Measurements from ENCODE around the gene MOCS3. TPM values are rescaled to one million over a fixed set of nuclear protein-coding genes. Genes with fewer than 3 reads are reported as not detected.
"Not testable (repeated sequence)": the region's sequence is repeated elsewhere in the genome, so short reads cannot be mapped to it uniquely, and the experiment has no call there.

The MOCS3 gene
- total RNA-seq, 2 donors from 2014 or later: 6.6 to 7.9 TPM

DNA sequence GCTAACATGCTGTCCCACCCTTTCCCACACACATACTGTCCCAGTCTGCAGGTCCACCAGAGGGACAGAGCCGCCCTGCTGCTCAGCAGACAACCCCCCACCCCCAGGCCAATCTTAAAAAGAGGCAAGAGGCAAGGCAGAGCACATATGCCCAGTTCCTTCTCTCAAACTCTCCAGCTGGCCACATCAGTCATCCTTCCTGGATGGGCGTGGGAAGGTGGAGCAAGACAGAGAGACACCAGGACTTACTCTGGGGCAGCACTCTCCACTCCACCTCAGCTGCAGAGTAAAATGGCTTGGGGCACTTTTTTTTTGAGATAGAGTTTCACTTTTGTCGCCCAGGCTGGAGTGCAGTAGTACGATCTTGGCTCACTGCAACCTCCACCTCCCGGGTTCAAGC, 10.8 kb downstream of the MOCS3 start:
- 88% methylated on average over 5 of the region's 5 CpGs for WGBS
- DNase-seq (ENCODE audit: low spot score): no peak

DNA sequence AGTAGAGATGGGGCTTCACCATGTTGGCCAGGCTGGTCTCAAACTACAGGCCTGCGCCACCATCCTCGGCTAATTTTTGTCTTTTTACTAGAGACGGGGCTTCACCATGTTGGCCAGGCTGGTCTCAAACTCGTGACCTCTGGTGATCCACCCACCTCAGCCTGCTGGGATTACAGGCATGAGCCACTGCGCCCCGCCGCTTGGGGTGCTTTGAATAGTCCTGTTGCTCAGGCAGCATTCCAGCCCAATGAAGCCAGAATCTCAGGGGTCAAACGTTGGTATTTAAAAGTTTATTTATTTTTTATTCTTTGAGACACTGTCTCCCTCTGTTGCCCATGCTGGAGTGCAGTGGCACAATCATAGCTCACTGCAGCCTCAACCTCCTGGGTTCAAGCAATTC, 11.3 kb downstream of the MOCS3 start:
- Histone ChIP-seq H3K27ac (no peak overlapping the region), H3K4me1 (replicated peaks) (no peaks in the 10 kb centered on the region), H3K27me3 (replicated peaks; ENCODE audit: insufficient read depth) (no peaks in the 10 kb centered on the region), H3K9me3 (no peaks in the 10 kb centered on the region), H3K4me3 (no peak overlapping the region), H3K36me3 (no peaks in the 10 kb centered on the region)
- WGBS: 75% methylated on average over 8 of the region's 8 CpGs
- no peak for DNase-seq (ENCODE audit: low spot score)
- TF ChIP-seq POLR2AphosphoS5 (IDR thresholded peaks at IDR 0.05): no peak
- TF ChIP-seq POLR2A (IDR thresholded peaks at IDR 0.05): no peak
- TF ChIP-seq, protein P1, sequence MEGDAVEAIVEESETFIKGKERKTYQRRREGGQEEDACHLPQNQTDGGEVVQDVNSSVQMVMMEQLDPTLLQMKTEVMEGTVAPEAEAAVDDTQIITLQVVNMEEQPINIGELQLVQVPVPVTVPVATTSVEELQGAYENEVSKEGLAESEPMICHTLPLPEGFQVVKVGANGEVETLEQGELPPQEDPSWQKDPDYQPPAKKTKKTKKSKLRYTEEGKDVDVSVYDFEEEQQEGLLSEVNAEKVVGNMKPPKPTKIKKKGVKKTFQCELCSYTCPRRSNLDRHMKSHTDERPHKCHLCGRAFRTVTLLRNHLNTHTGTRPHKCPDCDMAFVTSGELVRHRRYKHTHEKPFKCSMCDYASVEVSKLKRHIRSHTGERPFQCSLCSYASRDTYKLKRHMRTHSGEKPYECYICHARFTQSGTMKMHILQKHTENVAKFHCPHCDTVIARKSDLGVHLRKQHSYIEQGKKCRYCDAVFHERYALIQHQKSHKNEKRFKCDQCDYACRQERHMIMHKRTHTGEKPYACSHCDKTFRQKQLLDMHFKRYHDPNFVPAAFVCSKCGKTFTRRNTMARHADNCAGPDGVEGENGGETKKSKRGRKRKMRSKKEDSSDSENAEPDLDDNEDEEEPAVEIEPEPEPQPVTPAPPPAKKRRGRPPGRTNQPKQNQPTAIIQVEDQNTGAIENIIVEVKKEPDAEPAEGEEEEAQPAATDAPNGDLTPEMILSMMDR (IDR thresholded peaks at IDR 0.05): no peak
- intact Hi-C loops (cut with DNase I): no loop called here

More for the DNA sequence above, 10.8 kb downstream of the MOCS3 start:
- H3K27ac ChIP-seq: no peak overlapping the region
- TF ChIP-seq POLR2A (IDR thresholded peaks at IDR 0.05): no peak
- TF ChIP-seq, protein P1 (IDR thresholded peaks at IDR 0.05): no peak
- no peaks in the 10 kb centered on the region for H3K27me3 ChIP-seq (replicated peaks; ENCODE audit: insufficient read depth)
- H3K4me3 ChIP-seq: no peak overlapping the region
- H3K36me3 ChIP-seq: no peaks in the 10 kb centered on the region
- intact Hi-C loops (cut with DNase I): no loop called here
- no peaks in the 10 kb centered on the region for H3K9me3 ChIP-seq
- no peaks in the 10 kb centered on the region for H3K4me1 ChIP-seq (replicated peaks)

DNA sequence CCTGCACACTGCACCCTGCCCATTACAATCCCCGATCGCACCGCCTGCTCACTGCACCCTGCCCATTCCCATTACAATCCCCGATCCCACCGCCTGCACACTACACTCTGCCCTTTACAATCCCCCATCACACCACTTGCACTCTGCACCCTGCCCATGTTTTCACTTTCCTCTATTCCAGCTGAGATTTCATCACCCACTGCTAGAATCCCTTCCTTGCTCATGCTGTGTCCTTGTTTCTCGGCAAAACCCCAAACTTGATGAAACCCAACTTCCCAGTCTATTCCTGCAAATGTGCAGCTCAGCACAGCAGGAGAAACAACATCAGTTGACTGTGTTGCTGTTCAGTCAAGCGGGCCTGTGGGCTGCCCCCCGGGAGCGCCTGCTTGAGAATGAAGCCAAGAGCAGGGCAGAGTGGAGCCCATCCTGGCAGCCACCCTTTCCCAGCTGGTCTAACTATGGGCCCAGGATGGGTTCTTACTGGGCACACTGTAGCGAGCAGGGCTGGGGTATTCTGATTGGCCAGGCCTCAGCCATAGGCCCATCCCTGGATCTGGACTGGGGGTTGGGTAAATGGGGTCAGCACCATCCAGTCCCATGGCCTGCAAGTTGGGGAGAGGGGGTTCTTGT, 17.2 kb downstream of the MOCS3 start:
- Histone ChIP-seq H3K9me3 (no peaks in the 10 kb centered on the region), H3K27ac (no peak overlapping the region), H3K27me3 (replicated peaks; ENCODE audit: insufficient read depth) (no peaks in the 10 kb centered on the region), H3K36me3 (no peaks in the 10 kb centered on the region), H3K4me1 (replicated peaks) (no peaks in the 10 kb centered on the region), H3K4me3 (no peak overlapping the region)
- intact Hi-C loops (cut with DNase I): no loop called here
- 92% methylated on average over 10 of the region's 10 CpGs for WGBS
- no peak for DNase-seq (ENCODE audit: low spot score)
- TF ChIP-seq POLR2AphosphoS5 (IDR thresholded peaks at IDR 0.05) (no peak), POLR2A (IDR thresholded peaks at IDR 0.05) (no peak)
- TF ChIP-seq, protein P1 (IDR thresholded peaks at IDR 0.05): no peak

DNA sequence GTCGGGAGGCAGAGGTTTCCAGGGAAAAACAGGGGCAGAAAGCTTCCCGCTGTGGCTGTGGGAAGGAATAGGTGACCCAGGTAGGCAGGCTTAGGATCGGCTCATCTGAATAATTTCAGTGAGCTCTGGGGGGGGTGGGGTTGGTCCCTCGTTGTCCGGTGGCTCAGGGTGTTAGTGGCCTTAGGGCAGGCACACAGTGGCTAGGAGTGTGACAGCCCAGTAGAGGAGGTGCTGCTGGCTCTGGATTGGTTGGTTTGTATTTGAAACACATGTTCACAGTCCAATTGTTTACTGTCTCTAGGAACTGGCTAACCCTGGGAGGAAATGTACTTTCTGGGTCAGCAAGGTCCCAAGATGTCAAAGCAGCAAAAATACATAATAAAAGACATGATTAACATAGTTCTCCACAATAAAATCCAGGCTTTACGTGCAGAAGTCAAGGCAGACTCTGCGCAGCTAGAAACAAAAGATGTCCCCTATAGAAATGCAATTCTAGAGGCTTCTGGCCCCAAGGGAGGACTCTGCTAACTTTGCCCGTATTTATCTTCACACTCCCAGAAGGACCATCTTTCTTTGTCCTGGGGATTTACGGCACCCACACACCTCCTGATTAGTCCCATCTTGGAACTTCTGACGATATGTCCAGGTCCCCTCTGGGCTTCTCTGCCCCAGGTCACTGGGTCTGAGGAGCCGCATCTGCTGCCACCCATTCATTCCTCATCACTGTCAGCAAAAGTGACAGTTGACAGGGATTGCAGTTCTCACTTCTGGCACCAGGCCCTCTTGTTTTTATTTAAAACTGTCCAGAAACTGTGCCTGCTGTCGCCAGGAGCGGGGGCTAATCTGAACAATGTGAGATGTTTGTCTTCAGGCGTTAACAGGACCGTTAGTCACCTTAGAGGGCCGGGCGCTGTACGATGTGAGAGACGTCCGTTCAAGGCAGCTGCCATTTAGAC, 18.7 kb downstream of the MOCS3 start:
- H3K36me3 ChIP-seq: no peaks in the 10 kb centered on the region
- DNase-seq (ENCODE audit: low spot score): no peak
- intact Hi-C loops (cut with DNase I): no loop called here
- WGBS: 34% methylated on average over 20 of the region's 20 CpGs
- TF ChIP-seq, protein P1 (IDR thresholded peaks at IDR 0.05): no peak
- TF ChIP-seq POLR2A (IDR thresholded peaks at IDR 0.05) (no peak), POLR2AphosphoS5 (IDR thresholded peaks at IDR 0.05) (no peak)
- H3K4me1 ChIP-seq (replicated peaks): peaks cover 3% of the 10 kb centered on the region
- no peaks in the 10 kb centered on the region for H3K9me3 ChIP-seq
- no peak overlapping the region for H3K4me3 ChIP-seq
- no peaks in the 10 kb centered on the region for H3K27me3 ChIP-seq (replicated peaks; ENCODE audit: insufficient read depth)
- no peak overlapping the region for H3K27ac ChIP-seq

DNA sequence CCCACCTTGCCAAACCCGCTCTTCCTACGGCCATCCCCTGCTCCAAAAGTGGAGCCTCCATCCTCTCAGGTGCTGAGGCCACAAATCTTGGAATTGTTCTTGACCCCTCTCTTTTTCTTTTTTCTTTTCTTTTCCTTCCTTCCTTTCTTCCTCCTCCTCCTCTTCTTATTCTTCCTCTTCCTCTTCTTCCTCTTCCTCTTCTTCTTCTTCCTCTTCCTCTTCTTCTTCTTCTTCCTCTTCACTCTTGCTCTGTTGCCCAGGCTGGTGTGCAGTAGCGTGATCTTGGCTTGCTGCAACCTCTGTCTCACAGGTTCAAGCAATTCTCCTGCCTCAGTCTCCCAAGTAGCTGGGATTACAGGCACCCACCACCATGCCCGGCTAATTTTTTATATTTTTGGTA, 19.9 kb downstream of the MOCS3 start:
- H3K4me3 ChIP-seq; H3K27me3 ChIP-seq (replicated peaks; ENCODE audit: insufficient read depth); H3K9me3 ChIP-seq; DNase-seq (ENCODE audit: low spot score); H3K27ac ChIP-seq; intact Hi-C loops (cut with DNase I); H3K36me3 ChIP-seq; H3K4me1 ChIP-seq (replicated peaks): not testable (repeated sequence)
- 89% methylated on average over 4 of the region's 4 CpGs for WGBS
